Hippocampal formation (tissue), 2 donors: Measurements from ENCODE around the gene LTA4H.
"Not testable (repeated sequence)": the region's sequence is repeated elsewhere in the genome, so short reads cannot be mapped to it uniquely, and the experiment has no call there.

Experiments used
- DNase-seq, 2 donors: peaks; one replicate each; lab custom pipeline; 2025; lab: John Stamatoyannopoulos, UW

Gene LTA4H

DNA sequence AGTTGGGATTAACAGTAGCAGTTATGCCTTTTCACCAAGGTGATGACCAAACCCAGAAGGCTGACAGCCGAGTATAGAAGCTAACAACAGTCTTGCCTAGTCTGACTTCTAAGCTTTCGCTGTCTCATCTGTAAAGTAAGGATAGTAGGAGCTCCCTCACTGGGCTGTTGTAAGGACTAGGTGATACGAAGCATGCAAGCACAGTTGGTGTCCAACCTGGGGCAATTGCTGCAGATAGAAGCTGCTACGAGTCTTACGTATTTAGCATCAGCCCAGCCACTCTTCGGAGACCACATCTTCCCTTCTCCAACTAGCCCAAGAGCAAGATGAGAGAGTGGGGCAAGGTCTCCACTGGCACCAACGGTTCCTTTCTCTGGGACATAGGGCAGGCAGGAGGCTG lies 45.3 kb downstream of the LTA4H start:
- no peak for DNase-seq

DNA sequence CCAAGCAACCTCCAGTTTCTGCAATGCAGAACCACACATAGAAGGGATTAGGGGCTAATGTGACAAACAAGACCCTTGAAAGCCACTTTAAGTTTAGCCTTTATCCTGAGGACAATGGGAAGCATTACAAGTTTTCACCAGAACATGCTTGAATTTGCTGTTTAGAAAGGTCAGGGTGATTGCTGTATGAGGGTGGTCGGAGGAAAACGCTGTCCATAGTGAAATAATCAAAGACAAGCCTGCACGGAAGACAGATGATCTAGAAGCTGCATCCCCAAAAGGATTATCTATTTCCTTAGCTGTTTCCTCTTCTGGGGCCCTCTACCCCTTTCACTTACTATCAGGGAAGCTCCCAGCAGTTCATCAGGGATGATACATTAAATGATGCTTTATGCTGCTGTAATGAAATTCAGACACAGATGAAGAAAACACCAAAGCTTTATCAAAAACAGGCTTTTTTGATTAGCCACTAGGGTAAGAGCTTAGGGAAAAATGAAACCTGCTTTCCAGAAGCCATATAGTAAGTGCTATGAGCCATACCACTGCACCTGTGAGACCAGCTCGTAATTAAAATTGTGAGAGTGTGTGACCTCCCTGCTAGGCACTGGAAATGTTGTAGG lies 45.8 kb downstream of the LTA4H start:
- DNase-seq, result no peak

DNA sequence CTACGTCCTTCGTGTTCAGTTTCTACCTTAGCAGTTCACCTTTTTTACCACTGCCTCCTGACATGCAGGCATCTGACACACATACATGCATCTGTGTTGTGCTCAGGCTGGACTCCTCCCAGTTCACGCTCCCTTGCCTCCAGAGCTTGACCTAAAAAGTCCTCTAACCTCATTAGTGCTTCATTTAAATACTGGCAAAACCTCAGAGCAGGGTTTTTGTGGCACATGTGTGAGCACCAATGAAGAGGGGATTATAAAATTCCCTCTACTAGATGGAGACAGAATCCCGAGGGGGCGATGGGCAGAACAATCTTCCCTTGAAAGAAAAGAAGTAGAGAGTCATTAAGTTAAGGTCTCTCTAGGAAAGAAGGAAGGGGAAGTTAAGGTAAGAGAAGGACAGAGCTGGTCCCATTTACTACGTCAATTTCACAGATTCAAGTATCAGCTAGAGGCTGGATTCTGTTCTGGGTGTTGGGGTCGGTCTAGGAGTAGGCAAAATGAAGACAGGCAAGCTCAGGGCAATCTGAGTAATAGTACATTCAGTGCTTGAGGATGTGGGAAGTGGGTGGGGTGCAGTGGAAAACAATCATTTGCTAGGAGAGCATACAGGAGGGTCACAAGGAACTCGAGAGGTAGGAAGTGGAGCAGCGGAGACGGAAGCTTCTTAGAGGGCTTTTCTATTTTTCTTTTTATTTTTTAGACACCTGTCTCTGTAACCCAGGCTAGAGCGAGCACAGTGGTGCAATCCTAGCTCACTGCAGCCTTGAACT lies 46.7 kb downstream of the LTA4H start:
- no peak for DNase-seq

DNA sequence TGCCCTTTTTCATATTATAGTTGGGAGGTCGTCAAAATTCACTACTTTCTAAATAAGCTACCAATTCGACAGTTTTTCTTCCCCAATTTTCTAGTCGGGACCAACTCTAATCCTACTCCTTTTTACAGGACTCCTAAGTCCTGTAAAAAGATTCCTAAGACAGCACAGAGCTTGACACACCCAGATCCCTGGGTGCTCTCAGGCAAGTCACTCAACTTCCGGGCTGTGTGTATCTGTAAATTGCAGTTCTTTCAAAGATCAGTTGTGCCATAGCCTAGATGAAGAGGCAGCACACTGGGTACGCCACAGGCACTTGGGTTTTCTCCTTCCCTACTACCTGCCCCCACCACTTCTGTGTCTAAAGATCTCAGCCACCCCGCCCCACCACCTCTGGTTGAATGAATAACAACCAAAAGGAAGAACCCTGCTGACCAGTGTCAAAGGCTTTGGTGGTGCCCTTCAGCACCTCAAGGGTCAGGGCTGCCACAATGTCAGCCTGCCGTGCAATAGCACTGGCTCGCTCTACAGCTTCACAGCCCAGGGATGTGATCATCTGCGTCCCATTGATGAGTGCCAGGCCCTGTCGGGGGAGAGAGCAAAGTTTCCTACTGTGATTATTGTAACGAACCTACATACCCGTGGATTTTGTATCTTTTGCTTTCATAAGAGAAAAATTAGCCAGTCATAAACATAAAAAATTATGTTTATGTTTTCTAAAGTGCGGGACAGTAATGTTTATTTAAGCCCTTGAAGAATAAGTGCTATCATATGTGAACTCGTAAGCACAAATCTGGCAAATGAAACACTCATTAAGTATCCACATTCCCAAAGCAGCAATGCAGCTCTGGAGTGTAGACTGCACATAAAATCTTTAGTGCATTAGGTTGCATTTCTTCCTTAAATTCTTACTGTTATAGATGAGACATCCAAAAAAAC lies 48.5 kb downstream of the LTA4H start:
- no peak for DNase-seq

DNA sequence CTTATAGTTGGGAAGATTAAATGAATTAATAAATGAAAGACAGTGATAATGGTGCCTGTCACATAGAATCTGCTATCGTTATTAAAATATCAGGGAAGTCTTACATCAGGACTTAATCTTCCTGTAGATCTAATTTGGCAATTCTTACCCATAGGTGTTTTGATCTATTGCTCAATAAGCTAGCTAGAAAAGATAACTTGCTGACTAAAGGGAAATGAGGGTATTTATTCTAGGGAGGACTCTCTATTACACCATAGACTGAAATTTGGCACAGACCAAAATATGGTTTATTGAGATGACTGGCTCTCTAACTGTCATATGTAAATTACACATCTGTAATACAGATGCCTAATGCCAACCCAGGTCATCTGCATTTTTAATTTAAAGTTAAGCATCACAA lies 50.7 kb downstream of the LTA4H start:
- no peak for DNase-seq

DNA sequence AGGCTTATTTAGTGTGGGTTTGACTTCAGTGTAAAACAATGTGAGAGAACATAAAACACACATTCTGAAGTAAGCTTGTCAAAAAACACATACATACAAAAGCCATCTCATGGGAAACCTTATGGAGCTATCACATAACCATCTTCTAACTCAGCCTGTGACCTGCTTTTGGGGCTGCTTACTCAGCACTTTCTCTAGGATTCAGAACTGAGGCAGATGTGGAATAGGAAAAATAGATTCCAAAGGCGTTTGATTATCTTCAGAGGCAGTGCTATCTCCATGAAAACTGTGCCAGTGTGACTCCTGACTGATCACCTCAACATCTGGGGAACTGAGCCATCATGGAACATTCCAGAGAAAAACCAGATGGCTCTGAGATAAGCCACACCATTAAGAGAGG lies 52.8 kb downstream of the LTA4H start:
- no peak for DNase-seq

DNA sequence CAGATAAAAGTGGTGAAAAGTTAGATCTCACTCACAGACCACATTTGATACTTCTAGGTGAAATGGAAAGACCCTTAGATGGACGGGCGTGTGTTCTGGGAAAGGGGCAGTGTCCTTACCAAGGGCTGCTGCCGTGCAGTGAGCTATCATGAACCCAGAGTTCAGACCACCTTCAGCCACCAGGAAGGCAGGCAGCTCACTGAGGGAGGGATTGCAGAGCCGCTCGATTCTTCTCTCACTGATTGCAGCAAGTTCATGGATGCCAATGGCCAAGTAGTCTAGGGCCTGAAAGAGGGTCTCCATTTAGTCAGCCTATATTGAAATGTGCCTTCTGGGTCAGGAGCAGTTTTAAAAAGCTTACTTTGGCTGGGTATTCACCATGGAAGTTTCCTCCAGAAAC lies 55.0 kb downstream of the LTA4H start:
- DNase-seq, result no peak

DNA sequence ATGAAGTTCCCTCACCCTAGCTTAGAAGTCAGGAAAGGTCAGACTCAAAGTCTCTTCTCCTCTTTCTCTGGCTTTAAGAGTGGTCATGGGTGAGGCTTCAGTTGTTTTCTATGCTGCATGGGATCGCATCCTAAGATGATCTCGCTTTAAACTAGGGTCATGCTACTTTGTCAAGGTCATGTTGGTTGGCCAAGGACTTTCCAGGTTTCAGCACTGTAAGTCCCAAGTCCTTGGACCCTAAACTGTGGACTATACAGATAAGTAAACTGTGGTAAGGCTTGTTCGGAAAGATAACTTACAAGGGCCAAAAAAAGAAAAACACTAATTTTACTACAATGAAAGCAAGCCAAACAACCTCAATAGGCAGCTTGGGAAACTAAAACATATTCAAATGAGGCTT lies 56.6 kb downstream of the LTA4H start:
- DNase-seq, result no peak

DNA sequence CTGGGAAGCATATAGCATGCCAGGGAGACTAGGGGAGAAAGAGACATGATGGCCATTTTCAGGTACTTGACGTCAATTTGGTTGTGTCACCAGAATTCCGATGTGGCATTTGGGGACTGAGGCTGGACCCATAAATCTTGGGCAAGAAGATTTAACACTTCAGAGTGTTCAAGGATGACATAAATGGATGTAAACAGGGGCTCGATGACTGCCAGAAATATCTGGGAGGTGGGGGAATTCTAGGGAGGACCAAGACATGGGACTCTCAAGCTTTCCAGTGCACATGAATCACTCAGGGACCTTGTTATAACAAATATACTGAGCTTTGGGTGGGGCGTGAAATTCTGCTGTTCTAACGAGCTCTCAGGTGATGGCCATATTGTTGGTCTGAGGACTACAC lies 57.0 kb downstream of the LTA4H start:
- DNase-seq, result no peak

DNA sequence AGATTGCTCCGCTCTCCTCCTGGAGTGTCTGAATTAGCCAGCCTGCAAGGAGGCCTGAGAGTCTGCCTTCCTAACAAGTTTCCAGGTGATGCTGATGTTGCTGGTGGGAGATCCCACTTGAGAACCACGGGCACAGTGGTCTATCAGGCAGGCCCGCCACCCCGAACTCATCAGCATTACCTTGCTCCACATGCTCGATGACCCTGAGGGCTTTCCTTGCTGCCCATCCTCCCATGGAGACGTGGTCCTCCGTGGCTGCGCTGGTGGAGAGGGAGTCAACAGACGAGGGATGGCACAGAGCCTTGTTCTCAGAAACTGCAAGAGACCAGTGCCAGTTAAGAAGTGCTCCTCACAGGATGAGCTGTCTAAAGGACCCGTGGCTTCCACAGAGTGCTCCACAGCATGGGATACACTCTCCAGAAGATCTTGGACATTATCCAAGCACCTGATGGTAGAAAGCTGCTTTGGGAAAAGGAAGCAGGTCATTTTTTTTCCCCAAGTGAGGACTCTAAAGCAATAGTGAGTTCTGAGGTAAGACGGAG lies 57.6 kb downstream of the LTA4H start:
- DNase-seq, result no peak

DNA sequence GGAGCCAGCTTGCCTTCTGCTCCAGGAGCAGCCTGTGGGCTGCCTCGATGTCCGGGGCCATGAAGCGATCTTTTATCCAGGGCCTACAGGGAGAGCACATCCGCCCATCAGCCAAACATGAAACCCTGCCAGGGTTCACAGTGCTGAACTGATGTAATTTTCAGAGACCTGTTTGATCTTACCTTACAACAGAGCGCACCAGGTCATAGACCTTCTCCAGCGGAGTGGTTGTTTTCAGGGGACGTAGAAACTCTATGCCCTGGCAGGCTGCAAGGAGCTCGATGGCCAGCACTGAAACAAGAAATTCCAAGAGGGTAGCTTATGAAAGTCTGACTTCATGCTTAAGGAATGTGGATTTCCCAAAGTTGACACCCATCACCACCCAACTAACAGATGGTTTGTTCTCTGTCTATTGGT lies 59.0 kb downstream of the LTA4H start:
- no peak for DNase-seq

DNA sequence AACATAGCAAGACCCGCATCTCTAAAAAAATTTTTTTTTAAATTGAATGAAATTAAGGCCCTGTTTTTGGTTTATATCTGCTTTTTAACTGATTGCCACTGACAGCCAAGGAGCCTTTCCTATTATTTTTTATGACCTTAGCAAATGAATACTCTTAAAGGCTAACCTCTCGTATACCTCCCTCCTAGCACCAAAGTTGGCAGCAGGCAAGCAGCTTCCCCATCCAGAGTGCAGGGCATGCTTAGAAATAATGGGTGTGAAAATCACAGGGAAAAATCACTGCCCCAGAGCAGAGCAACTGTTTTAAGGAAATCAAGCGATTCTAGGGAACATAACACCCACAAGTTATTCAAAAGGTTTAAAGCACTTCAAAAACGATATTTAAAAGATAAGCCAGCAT lies 59.9 kb downstream of the LTA4H start:
- no peak for DNase-seq

DNA sequence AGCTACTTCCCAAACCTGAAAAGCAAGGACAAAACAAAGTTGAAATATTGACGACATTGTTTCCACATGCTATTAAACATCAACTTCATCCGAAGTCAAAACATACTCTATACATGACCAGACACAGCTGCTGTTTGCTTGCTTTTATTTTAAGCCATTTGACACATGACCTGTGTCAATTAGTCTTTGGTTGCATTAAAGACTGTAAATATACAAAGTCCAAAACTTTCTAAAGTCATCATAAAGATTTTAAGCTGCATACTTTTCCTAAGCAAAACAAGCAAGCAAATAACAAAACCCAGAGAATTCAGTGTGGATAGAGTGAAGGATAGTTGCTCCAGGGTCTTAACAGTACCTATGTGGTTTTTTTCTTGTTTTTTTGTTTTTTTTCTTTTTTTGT lies 61.0 kb downstream of the LTA4H start:
- DNase-seq, result no peak

DNA sequence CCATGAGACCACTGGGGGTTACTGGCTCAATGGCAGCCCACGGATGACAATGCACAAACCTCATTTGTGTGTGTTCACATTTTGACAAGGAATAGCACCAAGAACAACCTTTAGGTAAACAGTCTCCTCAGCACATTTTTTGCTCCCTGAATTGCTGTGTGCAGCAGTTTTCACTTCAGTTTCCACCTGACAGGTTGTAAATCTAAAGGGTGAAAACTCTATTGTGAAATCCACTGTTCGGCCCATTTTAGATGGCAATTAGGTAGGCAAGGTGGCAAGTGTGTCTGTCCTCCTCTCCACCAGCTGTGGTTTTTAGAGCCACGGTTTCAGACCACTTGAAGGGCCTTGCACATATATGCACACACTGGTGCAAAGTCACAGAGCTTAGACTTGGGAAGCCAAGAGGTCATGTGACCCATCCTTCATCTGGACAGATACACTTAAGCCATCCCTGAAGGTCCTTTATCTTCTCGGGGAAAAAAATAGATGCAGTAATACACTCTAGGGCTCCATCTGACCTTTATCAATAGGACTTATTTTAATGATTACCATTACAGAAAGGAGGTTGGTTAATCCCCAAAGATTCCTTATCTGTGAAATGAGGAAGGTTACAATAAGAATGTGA lies 62.4 kb downstream of the LTA4H start:
- DNase-seq, result no peak

DNA sequence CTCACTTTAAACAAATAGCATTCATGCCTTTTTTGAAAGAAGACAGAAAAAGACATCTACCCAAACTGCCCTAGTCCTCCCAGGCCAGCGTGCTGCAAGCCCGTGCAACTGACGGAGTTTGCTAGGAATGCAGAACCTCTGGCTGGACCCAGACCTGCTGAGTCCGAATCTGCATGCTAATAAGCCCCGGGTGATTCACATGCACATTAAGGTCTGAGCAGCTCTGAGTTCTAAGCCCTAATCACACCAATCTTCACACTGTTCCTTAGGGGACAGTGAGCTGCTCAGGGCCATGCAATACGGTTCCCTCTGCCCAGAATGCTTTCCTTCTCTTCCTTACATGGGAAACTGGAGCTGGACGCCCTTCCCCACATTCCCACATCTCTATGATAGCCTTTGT lies 64.5 kb downstream of the LTA4H start:
- no peak for DNase-seq

DNA sequence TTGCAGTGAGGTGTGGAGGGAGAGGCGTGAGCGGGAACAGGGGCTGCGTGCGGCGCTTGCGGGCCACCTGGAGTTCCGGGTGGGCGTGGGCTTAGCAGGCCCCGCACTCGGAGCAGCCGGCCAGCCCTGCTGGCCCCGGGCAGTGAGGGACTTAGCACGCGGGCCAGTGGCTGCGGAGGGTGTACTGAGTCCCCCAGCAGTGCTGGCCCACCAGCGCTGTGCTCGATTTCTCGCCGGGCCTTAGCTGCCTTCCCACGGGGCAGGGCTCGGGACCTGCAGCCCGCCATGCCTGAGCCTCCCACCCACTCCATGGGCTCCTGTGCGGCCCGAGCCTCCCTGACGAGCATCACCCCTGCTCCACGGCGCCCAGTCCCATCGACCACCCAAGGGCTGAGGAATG lies 66.3 kb downstream of the LTA4H start:
- not testable (repeated sequence) for DNase-seq

DNA sequence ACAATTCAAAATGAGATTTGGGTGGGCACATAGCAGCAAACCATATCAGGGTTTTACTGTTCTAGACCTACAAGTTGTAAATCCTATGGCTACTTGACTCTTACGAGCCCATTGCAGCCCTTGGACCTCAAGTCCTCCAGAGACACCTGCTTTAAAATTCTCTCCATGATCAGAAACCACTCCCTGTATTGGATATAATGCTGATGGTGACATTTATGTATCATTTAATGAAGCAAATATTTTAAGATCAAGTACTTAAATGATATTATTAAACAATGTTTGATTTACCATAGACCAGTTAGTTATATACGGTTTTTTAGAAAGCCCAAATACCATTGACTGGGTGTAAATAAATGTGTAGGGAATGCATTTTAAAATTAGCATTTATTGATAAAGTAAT lies 68.1 kb downstream of the LTA4H start:
- no peak for DNase-seq

DNA sequence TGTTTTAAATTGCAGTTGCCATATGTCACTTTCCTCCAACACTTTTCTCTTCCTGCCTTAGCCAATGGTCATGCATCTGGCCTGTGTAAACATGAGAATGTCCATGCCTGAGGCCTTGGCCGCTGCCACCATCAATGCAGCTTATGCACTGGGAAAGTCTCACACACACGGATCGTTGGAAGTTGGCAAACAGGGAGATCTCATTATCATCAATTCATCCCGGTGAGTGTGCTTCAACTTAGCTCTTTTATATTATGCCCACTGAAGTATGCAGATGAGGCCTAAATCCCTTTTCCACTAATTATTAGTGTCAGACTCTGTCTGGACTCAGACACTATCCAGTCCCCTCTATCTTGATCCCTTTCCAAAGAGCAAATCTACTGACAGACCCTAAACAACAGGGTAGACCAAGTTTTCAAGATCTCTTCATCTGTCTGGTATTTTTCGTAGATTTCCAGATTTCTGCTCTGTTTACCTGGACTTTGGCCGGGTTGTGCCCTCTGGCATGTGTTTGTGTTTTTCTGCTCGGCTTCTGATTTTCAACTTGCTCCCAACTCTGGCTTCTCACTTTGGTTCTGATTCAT lies 69.0 kb downstream of the LTA4H start:
- no peak for DNase-seq

DNA sequence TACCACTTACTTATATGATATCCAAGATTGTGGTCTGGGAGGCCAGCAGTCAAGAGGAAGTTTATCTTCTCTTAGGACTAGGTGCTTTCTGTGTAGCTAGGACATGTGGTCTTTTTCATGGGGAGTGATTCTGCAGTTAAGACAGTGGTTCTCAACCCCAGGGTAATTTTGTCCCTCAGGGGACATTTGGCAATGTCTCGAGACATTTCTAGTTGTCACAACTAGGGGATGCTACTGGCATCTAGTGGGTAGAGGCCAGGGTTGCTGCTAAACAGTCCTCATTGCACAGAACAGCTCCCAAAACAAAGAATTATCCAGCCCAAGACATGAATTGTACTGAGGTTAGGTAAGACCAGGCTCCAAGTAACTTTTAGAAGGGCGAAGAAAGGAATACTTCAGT lies 72.3 kb downstream of the LTA4H start:
- DNase-seq, result no peak

DNA sequence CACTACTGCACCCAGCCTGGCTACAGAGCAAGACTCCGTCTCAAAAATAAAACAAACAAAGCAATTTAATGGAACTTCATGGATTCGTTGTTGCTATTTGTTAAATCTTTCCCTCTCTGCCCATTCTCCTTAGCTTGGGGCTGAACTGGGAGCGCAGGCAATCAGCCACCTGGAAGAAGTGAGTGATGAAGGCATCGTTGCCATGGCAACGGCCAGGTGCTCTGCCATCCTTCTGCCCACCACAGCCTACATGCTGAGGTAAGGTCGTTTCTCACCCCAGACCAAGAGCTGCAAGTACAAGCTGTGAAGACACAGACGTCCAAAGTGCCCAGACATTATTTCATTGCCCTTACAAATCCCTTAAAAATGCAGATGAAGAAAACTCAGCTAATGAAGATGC lies 73.2 kb downstream of the LTA4H start:
- no peak for DNase-seq

DNA sequence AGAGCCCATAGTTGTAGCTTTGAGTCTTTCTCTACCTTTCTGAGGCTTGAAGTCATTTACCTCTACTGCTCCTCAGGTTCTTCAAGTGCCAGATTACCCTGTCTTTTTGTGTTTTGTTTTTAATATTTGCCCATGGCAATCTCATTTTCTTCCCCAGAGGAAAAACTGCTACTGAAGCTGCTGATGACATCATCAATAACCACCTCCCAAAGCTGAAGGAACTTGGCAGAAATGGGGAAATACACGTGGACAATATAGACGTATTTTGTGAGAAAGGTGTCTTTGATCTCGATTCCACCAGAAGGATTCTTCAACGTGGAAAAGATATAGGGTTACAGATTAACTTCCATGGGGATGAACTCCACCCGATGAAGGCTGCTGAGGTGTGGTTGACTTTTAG lies 75.1 kb downstream of the LTA4H start:
- no peak for DNase-seq

DNA sequence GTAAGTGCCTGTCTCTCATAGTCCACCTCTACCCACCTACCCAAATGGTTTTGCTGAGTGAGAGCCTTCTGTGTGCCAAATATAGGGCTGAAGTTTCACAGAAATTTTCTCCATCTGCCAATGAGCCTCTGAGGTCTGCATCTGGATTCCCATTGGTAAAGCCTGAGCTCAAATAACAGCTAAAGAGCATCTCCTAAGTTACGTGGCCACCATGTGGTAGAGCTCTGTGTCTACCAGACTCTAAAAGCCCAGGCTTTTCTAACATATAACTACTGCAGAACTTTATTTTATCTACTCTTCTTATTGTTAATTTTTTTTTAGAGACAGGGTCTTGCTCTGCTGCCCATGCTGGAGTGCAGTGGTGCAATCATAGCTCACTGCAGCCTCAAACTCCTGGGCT lies 76.3 kb downstream of the LTA4H start:
- DNase-seq, result no peak
